Astrocyte of the spinal cord (primary cell): ENCODE measurements around the gene ASIC1.

Experiments used
- DNase-seq: peaks from one replicate; pipeline ENCODE4 v3.0.0; 2011; ENCODE audit warnings: low read depth, low spot score
- H3K4me3 ChIP-seq: 2 replicates; pipeline ENCODE4 v1.5.1; 2011; ENCODE audit warnings: low read depth, mild to moderate bottlenecking, low read length, moderate library complexity
- CTCF ChIP-seq: IDR thresholded peaks from 2 replicates; pipeline ENCODE4 v1.5.1; 2012; ENCODE audit warnings: low read depth, mild to moderate bottlenecking, low read length, inconsistent platforms
- in situ Hi-C: cut with HindIII; loops from 2 replicates; pipeline ENCODE4 v1.10.0; 2017; ENCODE audit warnings: low sequenced_read_pairs

The ASIC1 gene

GRCh38 chr12:50047693-50048250 is 9.6 kb upstream of the ASIC1 start:
- H3K4me3 ChIP-seq = no peak overlapping the region
- DNase-seq = no peak
- in situ Hi-C loops = no loop called here
- TF ChIP-seq CTCF = no peak

- H3K4me3 ChIP-seq = no peak overlapping the region
These were observed 7.9 kb upstream of the ASIC1 start for GRCh38 chr12:50049254-50050118.

GRCh38 chr12:50050119-50050385 is 7.3 kb upstream of the ASIC1 start:
- no peak overlapping the region for H3K4me3 ChIP-seq
- TF ChIP-seq CTCF = no peak
- DNase-seq = no peak
- in situ Hi-C loops = no loop called here

More at GRCh38 chr12:50049254-50050118, 7.9 kb upstream of the ASIC1 start:
- DNase-seq = no peak
- no peak for TF ChIP-seq CTCF
- in situ Hi-C loops = no loop called here

GRCh38 chr12:50050410-50051098 is 6.8 kb upstream of the ASIC1 start:
- DNase-seq = peak; percentile 12
- in situ Hi-C loops = no loop called here
- H3K4me3 ChIP-seq = peak overlapping the region; percentile 17
- no peak for TF ChIP-seq CTCF

GRCh38 chr12:50051101-50051806 is 6.1 kb upstream of the ASIC1 start:
- no peak for TF ChIP-seq CTCF
- in situ Hi-C loops = no loop called here
- H3K4me3 ChIP-seq = no peak overlapping the region
- DNase-seq = no peak

GRCh38 chr12:50052544-50052943 is 4.9 kb upstream of the ASIC1 start:
- in situ Hi-C loops = no loop called here
- no peak overlapping the region for H3K4me3 ChIP-seq
- no peak for DNase-seq
- TF ChIP-seq CTCF = no peak
